CD14-positive monocyte (primary cell): ENCODE measurements around the gene CSAD. TPM values are rescaled to one million over a fixed set of nuclear protein-coding genes. Genes with fewer than 3 reads are reported as not detected.

ENCODE experiments used
- DNase-seq, 3 donors: peaks; one replicate each; pipeline ENCODE4 v3.0.0-alpha.2; 2011 to 2022
- H2AFZ ChIP-seq: 2 replicates; pipeline ENCODE4 v1.6.0; 2012; ENCODE audit warnings: mild to moderate bottlenecking, low read depth, low read length, inconsistent platforms; ENCODE audit not compliant: insufficient read depth, poor library complexity, severe bottlenecking
- H3K27ac ChIP-seq, 2 donors: 1 replicate in 1 of 2; 2 replicates in 1 of 2; pipeline ENCODE4 v1.5.1; 2012 to 2013; ENCODE audit warnings: low read length in 2 of 2, control low read depth in 1 of 2, inconsistent platforms in 1 of 2, low read depth in 1 of 2, mild to moderate bottlenecking in 1 of 2
- H3K27me3 ChIP-seq, 2 donors: one replicate each; pipeline versions ENCODE4 v1.6.0 to v1.6.1; 2011 to 2013; ENCODE audit warnings: low read length in 2 of 2; ENCODE audit not compliant: control insufficient read depth in 2 of 2, insufficient read depth in 2 of 2
- H3K36me3 ChIP-seq, 2 donors: replicated peaks in 1 of 2; 1 replicate in 1 of 2; 2 replicates in 1 of 2; pipeline versions ENCODE4 v1.5.1 to v1.6.1; 2012 to 2013; ENCODE audit warnings: low read length in 2 of 2, control low read depth in 1 of 2, inconsistent platforms in 1 of 2, mild to moderate bottlenecking in 1 of 2; ENCODE audit not compliant: insufficient read depth in 2 of 2, control insufficient read depth in 1 of 2
- H3K4me1 ChIP-seq, 2 donors: 1 replicate in 1 of 2; 2 replicates in 1 of 2; pipeline versions ENCODE4 v1.5.1 to v1.6.1; 2012 to 2013; ENCODE audit warnings: low read length in 2 of 2, control low read depth in 1 of 2, inconsistent platforms in 1 of 2, mild to moderate bottlenecking in 1 of 2, moderate library complexity in 1 of 2; ENCODE audit not compliant: insufficient read depth in 2 of 2, control insufficient read depth in 1 of 2
- H3K4me2 ChIP-seq: replicated peaks from 2 replicates; pipeline ENCODE3; 2012; ENCODE audit warnings: low read length, moderate library complexity, mild to moderate bottlenecking; ENCODE audit not compliant: poor library complexity, severe bottlenecking; ENCODE audit errors: extremely low read depth
- H3K4me3 ChIP-seq, 3 experiments: fragments of 200-600 bp in 1 of 3; sonication (generic) in 1 of 3; replicated peaks in 1 of 3; 1 replicate in 2 of 3; 2 replicates in 1 of 3; pipeline ENCODE4 v1.5.1; 2011 to 2013; ENCODE audit warnings: low read length in 3 of 3, mild to moderate bottlenecking in 3 of 3, control low read depth in 2 of 3, low read depth in 2 of 3, inconsistent platforms in 1 of 3, moderate library complexity in 1 of 3
- H3K79me2 ChIP-seq: 2 replicates; pipeline ENCODE4 v1.6.0; 2012; ENCODE audit warnings: mild to moderate bottlenecking, control low read depth, inconsistent platforms, low read length, moderate library complexity; ENCODE audit not compliant: insufficient read depth
- H3K9ac ChIP-seq: 2 replicates; pipeline ENCODE4 v1.6.0; 2017; ENCODE audit warnings: low read length, mild to moderate bottlenecking; ENCODE audit not compliant: insufficient read depth, poor library complexity, severe bottlenecking
- H3K9me3 ChIP-seq, 2 donors: replicated peaks in 1 of 2; 1 replicate in 1 of 2; 2 replicates in 1 of 2; pipeline versions ENCODE4 v1.5.1 to v1.6.1; 2012 to 2013; ENCODE audit warnings: low read length in 2 of 2, control low read depth in 1 of 2; ENCODE audit not compliant: control insufficient read depth in 1 of 2, insufficient read depth in 1 of 2
- H4K20me1 ChIP-seq: 2 replicates; pipeline ENCODE4 v1.6.0; 2012; ENCODE audit warnings: mild to moderate bottlenecking, low read length, control low read depth, moderate library complexity; ENCODE audit not compliant: insufficient read depth
- H3K27ac Mint-ChIP-seq, 7 donors: one replicate each; pipeline ENCODE4 v1.8.0; 2020; ENCODE audit warnings: mild to moderate bottlenecking in 7 of 7, mixed read lengths in 7 of 7, moderate library complexity in 6 of 7, inconsistent platforms in 2 of 7
- H3K27me3 Mint-ChIP-seq, 3 donors: one replicate each; pipeline ENCODE4 v1.8.0; 2021 to 2022; ENCODE audit warnings: low read depth in 3 of 3, mild to moderate bottlenecking in 3 of 3, mixed read lengths in 3 of 3, moderate library complexity in 3 of 3, inconsistent platforms in 1 of 3
- H3K36me3 Mint-ChIP-seq, 2 donors: one replicate each; pipeline ENCODE4 v1.8.0; 2020; ENCODE audit warnings: mixed read lengths in 2 of 2, inconsistent platforms in 1 of 2, mild to moderate bottlenecking in 1 of 2
- H3K4me1 Mint-ChIP-seq: one replicate; pipeline ENCODE4 v1.8.0; 2020; ENCODE audit warnings: mild to moderate bottlenecking, mixed read lengths
- H3K4me3 Mint-ChIP-seq, 2 donors: one replicate each; pipeline ENCODE4 v1.8.0; 2020; ENCODE audit warnings: mild to moderate bottlenecking in 2 of 2, mixed read lengths in 2 of 2, moderate library complexity in 1 of 2
- H3K9me3 Mint-ChIP-seq, 7 donors: one replicate each; pipeline ENCODE4 v1.8.0; 2020 to 2022; ENCODE audit warnings: mixed read lengths in 7 of 7, mild to moderate bottlenecking in 6 of 7, moderate library complexity in 6 of 7, inconsistent platforms in 2 of 7
- CTCF ChIP-seq: fragments of 200-600 bp; IDR thresholded peaks from one replicate; pipeline ENCODE4 v1.8.0; 2022; ENCODE audit warnings: antibody characterized with exemption, mild to moderate bottlenecking
- WGBS: methylation state at CpG from one replicate; pipeline ENCODE4 v1.1.5; 2013; ENCODE audit warnings: missing lambda C conversion rate; ENCODE audit not compliant: insufficient coverage; 5-methylcytosine and 5-hydroxymethylcytosine counted together
- intact Hi-C, 2 donors: fragments of 100-400 bp; cut with micrococcal nuclease; formaldehyde crosslinking; loops; one replicate each; pipeline versions ENCODE4 v1.15.0 to v1.15.1; 2023
- polyA plus RNA-seq, 3 donors: library from polyadenylated mRNA; depleted of rRNA in 1 of 3; unstranded in 2 of 3; stranded (reverse) in 1 of 3; fragments of 300-500 nt in 2 of 3; fragments of >200 nt in 1 of 3; fragmentation: Illumina TruSeq in 2 of 3; gene quantifications; 1 replicate in 2 of 3; 2 replicates in 1 of 3; pipeline ENCODE4 v1.2.3, GENCODE V29; 2012 to 2021

CSAD gene
- polyA plus RNA-seq, 3 donors = 1.3 to 145 (median 1.4) TPM

GRCh38 chr12:53187145-53187899 is 6.6 kb upstream of the CSAD start:
- TF ChIP-seq CTCF = no peak
- no peak overlapping the region for H3K27ac ChIP-seq
- peaks cover 14 to 18% of the 10 kb centered on the region in 2 donors for H3K4me1 ChIP-seq
- Mint-ChIP-seq H3K9me3 (peaks cover 0 to 2% (median 0%) of the 10 kb centered on the region in 7 donors), H3K4me3 (no peak overlapping the region), H3K27me3 (no peaks in the 10 kb centered on the region), H3K4me1 (peaks cover 26% of the 10 kb centered on the region), H3K36me3 (peaks cover 66 to 79% of the 10 kb centered on the region in 2 donors), H3K27ac (peak overlapping the region in 3 of 7 donors; percentile 42 to 62 (median 55))
- H3K27me3 ChIP-seq = no peaks in the 10 kb centered on the region
- no peaks in the 10 kb centered on the region for H3K9me3 ChIP-seq
- WGBS = 98% methylated on average over 13 of the region's 15 CpGs
- H3K36me3 ChIP-seq = peaks cover 72 to 81% of the 10 kb centered on the region in 2 donors
- peaks cover 27% of the 10 kb centered on the region for H3K79me2 ChIP-seq
- H3K4me2 ChIP-seq = no peak overlapping the region
- intact Hi-C loops = no loop called here
- no peak overlapping the region for H3K4me3 ChIP-seq
- no peak for DNase-seq
- no peak overlapping the region for H2AFZ ChIP-seq
- no peak overlapping the region for H3K9ac ChIP-seq
- peaks cover 61% of the 10 kb centered on the region for H4K20me1 ChIP-seq

GRCh38 chr12:53186745-53187144 is 6.0 kb upstream of the CSAD start:
- H3K27me3 ChIP-seq = no peaks in the 10 kb centered on the region
- H3K4me3 ChIP-seq = no peak overlapping the region
- Mint-ChIP-seq H3K4me1 (peaks cover 32% of the 10 kb centered on the region), H3K9me3 (peaks cover 0 to 2% (median 0%) of the 10 kb centered on the region in 7 donors), H3K4me3 (no peak overlapping the region), H3K27me3 (no peaks in the 10 kb centered on the region), H3K27ac (peak overlapping the region in 1 of 7 donors; percentile 84), H3K36me3 (peaks cover 60 to 78% of the 10 kb centered on the region in 2 donors)
- H3K79me2 ChIP-seq = peaks cover 33% of the 10 kb centered on the region
- no peak for TF ChIP-seq CTCF
- H3K4me1 ChIP-seq = peaks cover 19 to 24% of the 10 kb centered on the region in 2 donors
- H4K20me1 ChIP-seq = peaks cover 67% of the 10 kb centered on the region
- no peak overlapping the region for H3K9ac ChIP-seq
- no peak overlapping the region for H3K27ac ChIP-seq
- no peaks in the 10 kb centered on the region for H3K9me3 ChIP-seq
- intact Hi-C loops = no loop called here
- H2AFZ ChIP-seq = no peak overlapping the region
- peaks cover 66 to 80% of the 10 kb centered on the region in 2 donors for H3K36me3 ChIP-seq
- no peak for DNase-seq
- WGBS = 100% methylated on average over 2 of the region's 4 CpGs
- no peak overlapping the region for H3K4me2 ChIP-seq
